ENCODE measurements around the gene C7.
"Not testable (repeated sequence)": the region's sequence is repeated elsewhere in the genome, so short reads cannot be mapped to it uniquely, and the experiment has no call there.

Gene C7

DNA sequence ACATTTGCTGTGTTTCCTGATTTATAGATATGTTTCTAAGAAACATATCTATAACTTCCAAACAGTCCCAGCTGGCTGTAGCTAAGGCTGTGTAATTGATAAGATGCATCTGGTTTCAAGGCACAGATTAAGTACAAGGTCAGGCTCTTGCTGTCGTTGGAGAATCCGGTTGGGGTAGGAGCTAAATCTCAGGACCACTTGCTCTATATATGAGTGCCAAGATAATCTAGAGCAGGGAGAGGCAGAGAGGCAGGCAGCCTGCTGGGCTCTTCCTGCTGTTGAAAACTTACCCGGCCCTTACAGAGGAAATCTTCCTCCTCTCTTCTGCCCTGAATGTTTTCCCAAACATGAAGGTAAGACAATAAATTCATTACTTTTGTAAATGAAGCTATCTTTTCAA is at the start of gene C7:
C7 (plus strand) TSS at position 234 of the 400 bp plus-strand sequence; CDS start at position 348, 114 bp downstream.
- H2AFZ ChIP-seq (ENCODE audit: low read depth, low read length): no peak within 1 kb of the TSS
- no peaks in the 10 kb centered on the region for H3K36me3 ChIP-seq (replicated peaks; ENCODE audit: low read depth, low read length)
- H3K4me1 ChIP-seq (ENCODE audit: low read length): peaks cover 9% of the 10 kb centered on the region
- no peaks in the 10 kb centered on the region for H4K20me1 ChIP-seq (ENCODE audit: insufficient read depth, low read length)
- no peaks in the 10 kb centered on the region for H3K79me2 ChIP-seq (ENCODE audit: low read length)
- H3K4me2 ChIP-seq (ENCODE audit: low read length): no peak within 1 kb of the TSS
- H3K9me3 ChIP-seq (ENCODE audit: insufficient read depth, low read length): no peaks in the 10 kb centered on the region
- H3K9ac ChIP-seq (ENCODE audit: low read length): no peak within 1 kb of the TSS
- no peaks in the 10 kb centered on the region for H3K27me3 ChIP-seq (ENCODE audit: low read depth, low read length)
- TF ChIP-seq, protein P1, sequence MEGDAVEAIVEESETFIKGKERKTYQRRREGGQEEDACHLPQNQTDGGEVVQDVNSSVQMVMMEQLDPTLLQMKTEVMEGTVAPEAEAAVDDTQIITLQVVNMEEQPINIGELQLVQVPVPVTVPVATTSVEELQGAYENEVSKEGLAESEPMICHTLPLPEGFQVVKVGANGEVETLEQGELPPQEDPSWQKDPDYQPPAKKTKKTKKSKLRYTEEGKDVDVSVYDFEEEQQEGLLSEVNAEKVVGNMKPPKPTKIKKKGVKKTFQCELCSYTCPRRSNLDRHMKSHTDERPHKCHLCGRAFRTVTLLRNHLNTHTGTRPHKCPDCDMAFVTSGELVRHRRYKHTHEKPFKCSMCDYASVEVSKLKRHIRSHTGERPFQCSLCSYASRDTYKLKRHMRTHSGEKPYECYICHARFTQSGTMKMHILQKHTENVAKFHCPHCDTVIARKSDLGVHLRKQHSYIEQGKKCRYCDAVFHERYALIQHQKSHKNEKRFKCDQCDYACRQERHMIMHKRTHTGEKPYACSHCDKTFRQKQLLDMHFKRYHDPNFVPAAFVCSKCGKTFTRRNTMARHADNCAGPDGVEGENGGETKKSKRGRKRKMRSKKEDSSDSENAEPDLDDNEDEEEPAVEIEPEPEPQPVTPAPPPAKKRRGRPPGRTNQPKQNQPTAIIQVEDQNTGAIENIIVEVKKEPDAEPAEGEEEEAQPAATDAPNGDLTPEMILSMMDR (IDR thresholded peaks at IDR 0.05; ENCODE audit: low read depth, low read length): no peak
- TF ChIP-seq EZH2phosphoT487 (IDR thresholded peaks at IDR 0.05; ENCODE audit: low read depth): no peak
- H3K27ac ChIP-seq (ENCODE audit: low read length): no peak within 1 kb of the TSS
- H3K4me3 ChIP-seq (ENCODE audit: low read length): no peak within 1 kb of the TSS

DNA sequence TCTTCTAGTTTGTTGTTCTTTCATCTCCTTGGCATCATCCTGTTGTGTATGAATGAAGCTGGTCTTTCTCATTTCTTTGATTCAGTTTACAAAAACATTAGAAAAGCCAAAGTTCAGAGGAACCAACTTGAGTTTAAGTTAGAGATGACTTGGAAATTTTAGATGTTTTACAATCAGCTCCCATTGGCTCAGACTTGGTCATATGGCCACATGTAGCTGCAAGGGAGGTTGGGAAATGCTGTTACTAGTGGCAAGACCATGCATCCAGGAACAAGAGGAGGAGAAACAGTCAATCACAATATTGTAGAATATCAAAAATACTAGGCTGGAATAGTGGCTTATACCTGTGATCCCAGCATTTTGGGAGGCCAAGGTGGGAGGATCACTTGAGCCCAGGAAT is 48.6 kb upstream of the C7 start:
- Histone ChIP-seq H3K9me3 (ENCODE audit: insufficient read depth, low read length) (no peaks in the 10 kb centered on the region), H4K20me1 (ENCODE audit: insufficient read depth, low read length) (no peaks in the 10 kb centered on the region), H3K36me3 (replicated peaks; ENCODE audit: low read depth, low read length) (no peaks in the 10 kb centered on the region), H3K9ac (ENCODE audit: low read length) (no peak overlapping the region), H3K79me2 (ENCODE audit: low read length) (no peaks in the 10 kb centered on the region), H3K4me1 (ENCODE audit: low read length) (no peaks in the 10 kb centered on the region), H3K4me3 (ENCODE audit: low read length) (no peak overlapping the region), H3K27me3 (ENCODE audit: low read depth, low read length) (no peaks in the 10 kb centered on the region), H3K4me2 (ENCODE audit: low read length) (no peak overlapping the region), H2AFZ (ENCODE audit: low read depth, low read length) (no peak overlapping the region), H3K27ac (ENCODE audit: low read length) (no peak overlapping the region)
- no peak for TF ChIP-seq EZH2phosphoT487 (IDR thresholded peaks at IDR 0.05; ENCODE audit: low read depth)
- TF ChIP-seq, protein P1 (IDR thresholded peaks at IDR 0.05; ENCODE audit: low read depth, low read length): no peak

DNA sequence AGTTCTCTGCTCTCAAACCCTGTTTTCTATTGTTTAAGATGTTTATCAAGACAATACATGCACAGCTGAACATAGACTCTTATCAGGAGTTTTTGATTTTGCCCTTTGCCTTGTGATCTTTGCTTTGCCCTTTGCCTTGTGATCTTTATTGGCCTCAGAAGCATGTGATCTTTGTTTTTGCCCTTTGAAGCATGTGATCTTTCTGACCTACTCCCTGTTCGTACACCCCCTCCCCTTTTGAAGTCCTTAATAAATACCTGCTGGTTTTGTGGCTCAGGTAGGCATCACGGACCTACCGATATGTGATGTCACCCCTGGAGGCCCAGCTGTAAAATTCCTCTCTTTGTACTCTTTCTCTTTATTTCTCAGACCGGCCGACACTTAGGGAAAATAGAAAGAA is 44.3 kb upstream of the C7 start:
- not testable (repeated sequence) for H3K27me3 ChIP-seq (ENCODE audit: low read depth, low read length); H3K4me2 ChIP-seq (ENCODE audit: low read length); H3K4me3 ChIP-seq (ENCODE audit: low read length); H3K9ac ChIP-seq (ENCODE audit: low read length); H4K20me1 ChIP-seq (ENCODE audit: insufficient read depth, low read length); H3K9me3 ChIP-seq (ENCODE audit: insufficient read depth, low read length); H3K79me2 ChIP-seq (ENCODE audit: low read length); H3K4me1 ChIP-seq (ENCODE audit: low read length); H2AFZ ChIP-seq (ENCODE audit: low read depth, low read length); H3K36me3 ChIP-seq (replicated peaks; ENCODE audit: low read depth, low read length); H3K27ac ChIP-seq (ENCODE audit: low read length)

DNA sequence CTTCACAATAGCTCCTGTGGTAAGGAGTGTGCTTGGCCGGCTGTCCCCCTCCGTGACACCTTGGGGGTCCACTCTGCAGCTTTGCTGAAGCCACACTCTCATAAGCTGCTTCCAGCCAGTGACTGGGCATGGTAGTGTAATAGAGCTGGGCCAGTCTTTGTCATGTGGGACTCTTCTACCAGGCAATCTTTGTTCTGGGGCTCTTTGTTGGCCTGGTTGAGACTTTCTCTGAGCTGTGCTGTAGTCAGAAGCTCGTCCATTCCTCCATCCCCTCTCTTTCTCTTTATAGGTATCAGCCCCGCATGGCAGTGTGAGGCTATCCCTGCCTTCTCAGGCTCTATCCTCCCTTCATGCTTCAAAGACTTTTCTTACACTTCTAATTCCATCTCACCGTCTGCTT is 42.5 kb upstream of the C7 start:
- no peak overlapping the region for H3K27ac ChIP-seq (ENCODE audit: low read length)

More for the DNA sequence above, 42.5 kb upstream of the C7 start:
- Histone ChIP-seq H2AFZ (ENCODE audit: low read depth, low read length) (no peak overlapping the region), H3K27me3 (ENCODE audit: low read depth, low read length) (no peaks in the 10 kb centered on the region), H3K36me3 (replicated peaks; ENCODE audit: low read depth, low read length) (no peaks in the 10 kb centered on the region), H3K4me1 (ENCODE audit: low read length) (peaks cover 2% of the 10 kb centered on the region), H3K79me2 (ENCODE audit: low read length) (no peaks in the 10 kb centered on the region), H3K4me3 (ENCODE audit: low read length) (no peak overlapping the region), H3K4me2 (ENCODE audit: low read length) (no peak overlapping the region), H3K9me3 (ENCODE audit: insufficient read depth, low read length) (no peaks in the 10 kb centered on the region), H4K20me1 (ENCODE audit: insufficient read depth, low read length) (no peaks in the 10 kb centered on the region), H3K9ac (ENCODE audit: low read length) (no peak overlapping the region)
- no peak for TF ChIP-seq EZH2phosphoT487 (IDR thresholded peaks at IDR 0.05; ENCODE audit: low read depth)
- TF ChIP-seq, protein P1 (IDR thresholded peaks at IDR 0.05; ENCODE audit: low read depth, low read length): no peak
